Activated T-helper 1 cell treated with Interleukin-2 at 50 U/mL for 16 hours (primary cell): Measurements from ENCODE around the gene AQP12A.

Source experiments
- DNase-seq: peaks from one replicate; pipeline ENCODE4 v3.0.0-alpha.2; 2020; ENCODE audit warnings: low read depth

AQP12A gene

DNA sequence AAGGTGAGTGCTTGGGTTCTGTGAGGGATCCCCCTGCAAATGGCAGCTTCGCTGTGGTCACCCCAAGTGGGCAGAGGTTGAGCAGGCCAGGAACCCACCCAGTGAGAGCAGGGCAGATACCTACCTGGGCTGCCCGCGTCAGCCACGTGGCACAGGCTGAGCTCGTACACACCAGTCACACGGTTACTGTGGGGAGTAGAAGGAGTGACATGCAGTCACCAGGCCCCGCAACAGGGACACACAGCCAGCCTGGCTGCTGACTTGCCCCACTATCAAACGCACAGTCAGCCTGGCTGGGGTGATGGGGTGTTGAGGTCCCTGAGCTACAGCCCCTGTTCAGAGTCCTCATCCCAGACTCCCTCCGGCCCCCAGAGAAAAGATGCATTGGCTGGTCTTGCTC lies 32.2 kb downstream of the AQP12A start:
- DNase-seq = no peak

DNA sequence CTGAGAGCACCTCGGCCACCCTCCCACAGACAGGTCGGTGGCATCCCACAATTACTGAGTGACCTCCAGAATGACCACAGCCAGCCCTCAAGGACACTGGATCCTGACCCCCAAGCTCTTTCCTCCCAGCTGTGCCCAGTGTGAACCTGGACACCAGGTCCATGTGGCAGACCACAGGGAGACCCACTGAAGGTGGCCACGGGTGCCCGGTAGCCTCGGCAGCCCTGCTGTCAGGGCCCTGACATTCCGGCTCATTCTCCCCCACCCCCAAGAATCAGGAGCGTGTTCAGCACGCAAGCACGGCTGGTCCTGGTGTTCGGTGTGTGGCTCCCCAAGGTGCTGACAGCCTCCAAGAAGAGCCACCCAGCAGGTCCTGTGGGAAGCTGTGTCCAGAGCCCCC lies 32.8 kb downstream of the AQP12A start:
- DNase-seq = no peak

DNA sequence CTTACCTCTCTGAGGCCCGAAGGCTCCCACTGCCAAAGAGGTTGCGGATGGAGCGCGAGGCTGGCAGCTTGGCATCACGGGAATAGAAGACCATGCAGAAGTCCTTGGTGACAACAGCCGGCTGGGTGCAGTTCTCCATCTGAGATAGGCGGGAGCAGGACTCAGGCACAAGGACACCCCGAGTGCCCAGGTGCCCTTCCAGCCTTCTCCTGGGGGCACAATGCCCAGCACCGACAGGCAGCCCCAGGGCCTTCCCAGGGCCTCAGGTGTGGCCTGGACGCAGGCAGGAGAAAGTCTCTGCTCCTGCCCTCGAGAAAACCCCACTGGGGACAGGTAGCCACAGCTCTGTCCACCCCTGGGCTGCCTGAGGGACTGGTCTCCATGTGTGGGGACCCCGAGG lies 33.6 kb downstream of the AQP12A start:
- DNase-seq = no peak

DNA sequence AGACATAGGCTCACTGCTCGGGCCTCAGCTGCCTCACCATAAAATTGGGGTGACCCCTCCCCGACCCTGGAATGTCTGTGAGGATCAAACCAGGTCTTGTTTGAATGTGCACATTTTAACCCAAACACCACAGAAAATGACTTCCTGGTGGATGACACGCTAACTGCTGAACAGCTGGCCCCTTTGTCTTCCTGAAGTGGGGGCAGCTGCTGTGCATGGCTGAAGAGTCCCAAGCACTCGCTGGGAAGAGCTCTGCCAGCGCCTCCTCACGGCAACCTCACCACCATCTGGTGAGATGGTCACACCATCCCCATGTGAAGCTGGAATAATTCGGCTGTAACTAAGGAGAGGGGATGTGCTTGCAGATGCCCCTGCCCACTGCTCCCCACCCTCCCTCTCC lies 34.0 kb downstream of the AQP12A start:
- DNase-seq = no peak

DNA sequence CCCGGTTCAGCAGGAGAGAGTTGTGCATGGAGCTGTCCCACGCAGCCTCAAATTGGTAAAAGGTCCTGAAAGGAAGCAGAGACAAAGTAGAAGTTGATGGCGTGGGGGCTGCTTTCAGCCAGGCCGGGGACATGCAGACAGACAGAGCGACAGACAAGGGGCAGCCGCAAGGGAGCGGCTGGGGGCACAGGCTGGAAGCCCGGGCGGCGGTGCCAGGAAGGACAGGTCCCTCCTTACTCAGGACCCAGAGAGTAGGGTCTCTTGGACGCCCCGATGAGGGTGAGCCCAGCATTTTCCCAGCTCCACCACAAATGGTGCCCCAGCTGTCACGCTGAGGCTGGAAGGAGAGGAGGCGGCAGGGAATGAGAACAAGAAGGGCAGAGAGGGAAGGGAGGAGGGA lies 35.2 kb downstream of the AQP12A start:
- no peak for DNase-seq

DNA sequence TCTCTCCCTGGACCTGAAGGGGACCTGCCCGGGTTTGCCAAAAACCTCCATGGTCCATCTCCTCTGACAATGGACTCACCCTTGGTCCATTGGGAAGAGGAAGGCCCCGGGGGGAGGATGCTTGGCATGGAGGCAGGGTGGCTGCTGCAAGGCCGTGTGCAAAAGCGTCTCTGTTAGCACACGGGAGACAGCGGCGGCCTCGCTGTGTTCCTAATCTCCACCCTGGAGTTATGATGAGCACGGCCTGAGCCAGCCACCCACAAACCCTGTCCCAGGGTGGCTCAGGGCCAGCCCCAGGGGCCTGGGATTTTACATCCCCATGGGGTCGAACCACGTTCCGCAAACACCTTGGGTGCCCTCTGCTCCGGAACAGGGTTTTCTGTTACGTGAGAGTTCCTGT lies 35.8 kb downstream of the AQP12A start:
- DNase-seq = no peak

DNA sequence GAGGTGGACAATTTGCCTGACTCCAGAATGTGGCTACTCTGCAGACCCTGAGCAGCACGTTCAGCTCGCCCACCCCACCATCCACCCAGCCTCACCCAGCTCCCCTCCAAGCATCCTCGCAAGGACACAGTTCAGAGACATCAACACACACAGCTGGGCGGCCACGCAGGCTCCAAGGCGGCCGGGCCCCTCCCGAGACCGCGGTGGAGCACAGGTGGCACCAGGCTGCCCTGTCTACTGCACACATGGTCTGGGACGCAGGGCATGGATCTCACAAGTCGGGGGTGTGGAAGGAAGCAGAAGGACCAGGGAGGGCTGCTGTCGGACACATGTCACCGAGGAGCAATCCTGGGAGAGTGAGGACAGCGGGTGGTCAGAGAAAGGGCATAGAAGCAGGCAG lies 36.2 kb downstream of the AQP12A start:
- DNase-seq = no peak

DNA sequence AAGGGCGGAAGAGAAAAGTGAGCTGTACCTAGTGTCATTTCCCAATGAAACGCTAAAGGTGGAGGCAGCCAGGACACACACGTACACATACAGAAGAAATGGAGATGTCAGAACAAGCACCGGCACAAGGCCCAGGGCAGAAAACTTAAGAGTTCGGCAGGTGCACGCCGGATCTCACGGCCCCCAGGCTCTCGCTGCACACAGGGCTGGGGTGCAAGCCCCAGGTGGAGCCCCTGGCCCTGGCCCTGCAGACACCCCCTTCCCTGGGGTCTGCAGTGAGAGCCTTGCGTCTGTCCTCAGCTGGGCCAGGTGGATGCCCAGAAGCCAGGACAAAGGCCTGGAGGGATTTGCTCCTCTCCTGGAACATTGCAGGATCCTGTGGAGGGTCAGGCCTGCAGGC lies 36.7 kb downstream of the AQP12A start:
- DNase-seq = no peak

DNA sequence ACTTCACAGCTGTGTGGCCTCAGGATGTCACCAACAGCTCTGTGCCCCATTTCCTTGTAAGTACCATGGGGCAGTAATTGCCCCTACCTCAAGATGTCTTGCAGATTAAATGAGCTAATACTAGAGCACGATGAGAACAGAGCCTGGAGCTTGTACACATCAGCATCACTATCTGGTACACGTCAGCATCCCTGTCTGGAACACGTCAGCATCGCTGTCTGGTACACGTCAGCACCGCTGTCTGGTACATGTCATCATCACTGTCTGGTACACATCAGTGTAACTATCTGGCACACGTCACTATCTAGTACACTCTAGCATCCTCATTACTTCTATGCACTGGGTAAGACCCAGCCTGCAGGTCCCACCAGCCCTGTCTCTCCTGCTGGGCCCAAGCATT lies 37.2 kb downstream of the AQP12A start:
- no peak for DNase-seq

DNA sequence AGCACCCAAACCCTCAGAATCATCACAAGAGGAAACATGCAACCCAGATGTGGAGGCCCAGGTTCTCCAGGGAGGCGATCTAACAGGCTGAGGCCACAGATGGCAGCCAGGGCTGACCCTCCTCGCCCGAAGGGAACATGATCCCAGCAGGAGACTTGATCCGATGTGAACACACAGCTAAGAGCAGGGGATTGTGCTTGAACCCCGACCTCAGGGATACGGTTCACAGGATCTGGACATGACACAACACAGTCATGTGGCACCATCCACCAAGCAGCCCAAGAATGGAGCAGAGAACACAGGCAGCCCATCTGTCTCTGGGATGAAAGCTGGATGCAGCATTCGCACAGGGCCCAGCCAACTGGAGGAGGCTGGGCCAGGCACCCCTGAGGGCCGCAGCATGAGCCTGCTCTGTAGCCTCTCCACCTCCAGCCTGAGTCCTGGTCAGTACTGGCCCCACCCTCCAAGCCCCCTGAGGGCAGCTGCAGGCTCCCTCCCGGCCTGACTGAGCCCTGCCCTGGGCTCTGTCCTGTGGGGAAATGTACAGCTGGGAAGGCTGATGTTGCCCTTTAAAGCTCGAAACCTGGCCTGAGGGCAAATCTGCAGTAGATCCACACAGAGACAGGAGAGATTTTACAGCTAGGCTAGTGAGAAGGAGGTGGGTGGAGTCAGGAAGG lies 39.0 kb downstream of the AQP12A start:
- DNase-seq = no peak

DNA sequence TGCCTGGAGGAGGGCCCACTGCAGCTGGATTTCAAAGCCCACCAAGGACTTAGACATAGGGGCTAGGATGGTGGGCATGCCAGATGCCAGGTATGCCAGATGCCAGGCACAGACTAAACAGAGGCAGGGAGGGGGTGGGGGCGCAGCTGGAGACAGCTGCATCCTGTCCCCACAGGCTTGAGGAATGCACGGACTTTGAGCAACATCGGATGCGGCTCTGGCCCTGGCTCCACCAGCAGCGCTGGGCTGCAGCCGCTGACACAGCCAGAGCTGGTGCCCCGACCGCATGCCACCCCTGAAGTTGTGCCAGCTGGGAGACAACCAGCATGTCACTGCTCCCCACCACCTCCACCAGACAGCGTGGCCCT lies 39.5 kb downstream of the AQP12A start:
- DNase-seq = no peak

DNA sequence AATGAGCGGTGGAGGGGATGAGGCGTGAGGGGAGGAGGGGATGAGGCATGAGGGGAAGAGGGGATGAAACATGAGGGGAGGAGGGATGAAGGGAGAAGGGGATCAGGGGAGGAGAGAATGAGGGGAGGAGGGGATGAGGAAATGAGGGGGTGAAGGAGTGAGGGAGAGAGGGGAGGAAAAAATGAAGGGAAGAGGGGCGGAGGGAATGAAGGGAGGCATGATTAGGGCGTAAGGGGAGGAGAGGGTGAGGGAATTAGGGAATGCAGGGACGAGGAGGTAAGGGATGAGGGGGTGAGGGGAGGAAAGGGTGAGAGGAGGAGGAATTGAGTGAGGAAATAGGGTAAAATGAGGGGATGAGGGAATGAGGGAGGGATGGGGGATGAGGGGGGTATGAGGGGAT lies 40.5 kb downstream of the AQP12A start:
- DNase-seq = no peak

DNA sequence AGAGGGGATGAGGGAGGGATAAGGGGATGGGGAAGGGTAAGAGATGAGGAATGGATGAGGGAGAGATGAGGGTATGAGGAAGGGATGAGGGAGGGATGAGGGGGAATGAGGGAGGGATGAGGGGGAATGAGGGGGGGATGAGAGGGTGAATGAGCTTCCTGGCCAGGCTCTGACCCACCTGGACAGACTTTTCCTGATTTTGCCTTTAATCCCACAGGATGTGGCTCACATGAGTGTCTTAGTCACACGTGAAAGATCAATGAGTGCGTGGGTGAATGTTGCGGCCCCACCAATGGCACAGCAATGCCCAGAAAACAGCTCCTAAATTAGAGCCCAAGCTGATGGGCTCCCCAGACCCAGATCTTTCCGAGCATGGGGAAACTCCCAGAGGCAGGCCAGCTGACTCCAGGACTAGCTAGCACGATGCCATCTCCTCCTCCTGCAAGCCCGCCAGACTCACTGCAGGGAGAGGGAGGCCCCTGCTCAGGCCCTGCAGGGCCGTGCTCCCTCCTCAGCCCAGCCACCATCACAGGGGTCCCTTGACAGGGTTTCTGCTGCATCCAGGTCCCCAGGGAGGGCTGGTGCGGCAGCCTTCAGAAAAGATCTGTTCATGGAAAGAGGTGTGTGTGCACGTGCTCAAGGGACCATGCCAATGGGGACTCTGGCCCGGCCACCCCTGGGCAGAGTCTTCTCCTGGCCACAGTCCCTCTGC lies 41.4 kb downstream of the AQP12A start:
- no peak for DNase-seq

DNA sequence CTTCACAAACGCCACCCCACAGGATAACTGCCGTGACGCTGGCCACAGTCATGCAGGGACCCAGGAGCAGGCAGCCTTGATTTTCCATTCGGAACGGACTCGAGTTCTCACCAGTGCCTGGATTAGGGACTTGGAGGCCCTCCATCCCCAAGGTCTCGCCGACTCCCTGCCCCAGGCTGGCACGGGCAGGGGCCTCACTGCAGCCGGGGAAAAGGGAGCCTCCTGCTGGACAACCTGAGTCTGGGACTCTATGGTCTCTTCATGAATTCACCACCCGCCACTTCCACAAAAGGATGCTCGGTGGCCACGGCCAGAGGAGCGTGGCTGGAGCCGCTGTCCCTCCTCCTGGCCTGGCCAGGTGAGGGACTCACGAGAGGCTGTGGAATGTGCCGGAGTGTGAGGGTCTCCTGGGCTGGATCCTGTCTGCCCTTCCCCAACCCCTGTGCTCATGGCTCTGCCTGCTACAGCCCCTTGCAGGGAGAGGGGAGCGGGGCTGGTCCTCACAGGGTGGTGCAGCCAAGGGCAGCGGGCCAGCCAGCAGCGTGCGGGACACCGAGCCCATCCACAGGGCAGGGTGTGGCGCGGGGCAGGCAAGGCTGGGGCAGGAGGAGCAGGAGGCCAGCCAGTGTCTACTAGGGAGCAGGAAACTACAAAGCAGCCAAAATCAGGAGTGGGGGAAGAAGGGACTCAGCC lies 42.3 kb downstream of the AQP12A start:
- no peak for DNase-seq

DNA sequence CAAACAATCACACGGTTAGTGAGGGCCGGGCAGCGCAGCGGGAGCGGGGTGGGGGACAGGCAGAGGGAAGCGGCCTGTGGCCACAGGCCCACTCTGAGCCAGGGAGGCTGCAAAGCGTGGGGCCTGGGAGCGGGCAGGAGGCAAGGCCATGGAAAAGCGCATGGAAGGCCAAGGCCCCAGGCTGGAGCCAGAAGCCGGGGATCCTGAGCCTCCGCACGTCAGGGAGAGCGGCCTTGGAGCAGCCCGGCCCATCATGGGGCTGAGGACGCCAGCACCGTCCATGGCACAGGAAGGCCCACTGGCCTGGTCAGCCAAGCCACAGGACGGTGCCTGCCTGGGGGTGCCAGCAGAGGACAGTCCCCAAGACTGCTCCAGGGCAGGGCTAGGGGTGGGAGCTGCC lies 43.1 kb downstream of the AQP12A start:
- no peak for DNase-seq

DNA sequence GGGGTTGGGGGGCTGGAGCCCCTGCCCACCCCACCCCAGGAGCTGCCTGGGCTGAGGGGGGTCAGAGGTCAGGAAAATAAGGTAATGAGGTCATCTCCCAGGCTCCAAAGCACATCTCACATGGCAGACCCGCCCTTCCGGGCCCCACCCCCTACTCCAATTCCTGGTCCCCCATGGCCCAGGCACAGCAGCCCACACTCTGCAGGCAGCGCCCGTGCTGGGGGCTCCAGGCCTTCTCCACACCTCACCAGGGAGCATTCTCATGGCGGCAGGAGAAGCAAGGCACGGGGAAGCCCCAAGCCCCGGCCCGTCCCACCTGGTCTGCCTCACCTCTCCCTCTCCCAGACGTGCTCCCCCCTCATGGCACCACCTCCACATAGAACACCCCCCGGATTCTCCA lies 43.8 kb downstream of the AQP12A start:
- DNase-seq = no peak

DNA sequence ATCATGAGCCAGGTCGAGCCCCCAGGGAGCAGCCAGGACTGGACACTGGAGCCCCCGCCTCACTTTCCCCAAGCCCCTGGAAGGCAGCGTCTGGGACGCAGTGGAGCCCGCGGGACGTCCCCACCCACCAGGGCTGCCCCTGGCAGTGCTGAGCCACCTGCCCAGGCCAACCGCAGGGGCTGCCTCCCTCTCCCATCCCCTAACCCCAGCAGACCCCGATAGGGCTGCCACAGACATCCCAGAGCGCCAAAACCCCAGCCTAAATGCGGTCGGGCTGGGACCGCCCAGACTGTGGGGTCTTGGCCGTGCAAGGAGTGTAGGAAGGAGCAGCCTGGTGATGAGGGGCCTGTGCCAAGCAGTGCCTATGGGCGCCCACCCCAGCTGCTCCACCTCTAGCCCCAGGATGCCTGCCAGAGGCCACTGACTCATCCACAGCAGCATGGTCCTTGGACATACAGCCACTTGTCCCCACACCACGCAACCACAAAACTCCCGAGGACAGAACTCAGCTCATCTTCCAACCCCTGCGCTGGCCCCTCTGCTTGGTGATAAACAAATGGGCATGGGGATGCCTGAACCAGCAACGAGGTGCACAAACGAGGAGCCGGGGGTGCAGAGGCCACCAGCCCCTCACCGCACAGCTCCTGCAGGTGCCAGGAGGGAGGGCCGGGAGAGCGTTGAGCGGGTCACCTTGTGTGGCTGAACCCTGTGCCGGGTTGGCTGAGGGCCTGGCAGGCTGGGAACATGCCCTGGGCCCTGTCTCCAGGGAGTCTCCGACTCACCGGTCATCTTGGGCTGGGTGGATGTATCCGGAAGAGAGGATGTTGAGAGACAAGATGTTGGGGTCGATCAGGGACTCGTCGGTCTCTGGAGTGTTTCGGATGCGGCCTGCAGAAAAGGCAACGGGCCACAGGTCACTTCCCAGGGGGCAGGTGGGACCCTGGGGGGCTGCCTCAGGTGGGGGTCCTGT lies 44.9 kb downstream of the AQP12A start:
- no peak for DNase-seq

DNA sequence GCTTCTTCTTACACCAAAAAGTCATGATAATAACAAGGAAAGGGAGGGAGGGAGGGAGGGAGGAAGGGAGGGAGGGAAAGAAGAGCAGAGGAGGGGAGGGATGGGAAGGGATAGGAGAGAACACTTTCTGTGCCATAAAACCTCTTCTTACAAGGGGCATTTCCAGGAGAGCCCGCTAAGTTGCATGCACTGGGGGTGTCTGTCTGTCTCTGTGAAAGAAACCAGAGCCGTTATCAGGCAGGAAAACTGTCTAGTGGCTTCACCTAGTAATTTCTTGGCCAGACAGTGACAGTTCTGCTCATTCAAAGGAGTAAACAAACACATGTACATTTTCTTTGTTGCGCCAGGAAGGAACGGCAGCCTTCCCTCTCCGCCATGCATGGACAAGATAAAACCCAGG lies 45.8 kb downstream of the AQP12A start:
- no peak for DNase-seq

DNA sequence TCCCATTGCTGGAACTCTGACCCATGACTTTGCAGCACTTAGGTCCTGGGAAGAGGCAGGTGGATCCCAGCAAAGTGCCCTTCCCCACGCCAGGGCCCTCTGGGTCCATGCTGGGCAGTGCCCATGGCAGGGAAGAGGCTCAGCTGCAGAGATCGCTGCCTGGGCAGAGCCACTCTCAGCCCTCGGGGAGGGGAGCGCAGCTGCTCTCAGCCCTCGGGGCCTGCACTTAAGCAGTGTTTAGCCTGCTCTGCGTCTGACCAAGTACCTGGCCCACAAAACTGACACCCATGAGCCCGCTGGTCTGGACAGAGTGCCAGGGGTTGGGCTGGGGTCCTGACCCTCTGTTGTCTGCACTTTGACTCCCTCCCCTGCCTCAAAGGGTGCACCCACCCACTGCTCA lies 46.3 kb downstream of the AQP12A start:
- no peak for DNase-seq

DNA sequence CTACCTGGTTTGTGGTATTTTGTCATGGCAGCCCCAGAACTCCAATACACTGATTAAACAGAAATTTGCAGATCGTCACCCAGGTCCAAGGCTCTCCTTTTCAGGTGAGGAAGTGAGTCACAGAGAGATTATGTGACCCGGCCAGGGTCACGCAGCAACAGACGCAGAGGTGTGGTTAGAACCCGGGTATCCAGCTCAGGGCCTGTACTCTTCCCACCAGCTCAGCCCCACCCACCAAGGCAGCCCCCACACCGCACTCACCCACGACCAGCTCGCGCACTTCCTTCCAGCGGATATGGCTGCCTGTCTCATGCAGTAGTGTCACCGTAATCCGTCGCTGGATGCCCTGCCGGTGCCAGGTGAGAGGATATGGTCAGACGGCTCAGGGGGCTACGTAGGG lies 48.1 kb downstream of the AQP12A start:
- no peak for DNase-seq

DNA sequence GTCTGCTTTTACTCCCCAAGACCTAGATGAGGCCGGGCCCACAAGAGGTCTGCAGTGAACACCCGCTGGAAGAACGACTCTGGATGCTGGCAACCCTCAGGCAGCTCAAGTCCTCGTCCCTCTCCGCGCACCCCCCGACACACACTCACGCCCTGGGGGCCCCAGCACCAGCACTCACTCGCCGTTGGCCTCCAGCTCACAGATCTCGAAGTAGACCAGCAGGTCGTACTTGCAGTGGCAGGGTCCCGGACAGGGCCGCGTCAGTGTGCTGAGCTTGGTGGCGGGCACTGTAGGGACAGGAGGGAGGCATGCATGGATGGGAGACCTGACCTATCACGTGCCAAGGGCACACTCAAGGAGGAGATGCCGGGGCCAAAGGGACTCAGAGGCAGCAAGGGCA lies 49.4 kb downstream of the AQP12A start:
- DNase-seq = no peak

DNA sequence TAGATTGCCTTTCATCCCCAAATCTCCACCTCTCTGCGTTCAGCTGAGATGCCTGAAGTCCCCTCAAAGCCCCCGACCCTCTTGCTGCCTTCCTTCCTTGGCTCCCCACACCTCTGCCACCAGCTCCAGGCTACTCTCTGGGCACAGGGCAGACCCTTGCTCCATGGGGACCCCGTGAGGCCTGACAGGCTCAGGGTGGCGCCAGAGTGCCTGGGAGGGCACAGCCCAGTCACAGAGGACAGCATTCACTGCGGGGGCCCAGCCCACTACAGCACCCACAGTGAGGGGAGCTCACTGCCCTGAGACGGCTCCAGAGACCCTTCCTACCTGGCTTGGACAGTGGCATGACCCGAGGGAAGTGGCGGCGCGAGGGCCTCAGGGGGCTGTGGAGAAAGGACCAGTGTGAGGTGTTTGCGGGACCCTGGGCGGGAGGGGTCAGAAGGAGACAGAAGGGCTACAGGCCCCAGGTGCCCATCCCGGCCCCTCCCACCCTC lies 51.0 kb downstream of the AQP12A start:
- DNase-seq = no peak
